H1 (cell line): ENCODE results near the gene KIF1B. TPM values are rescaled to one million over a fixed set of nuclear protein-coding genes. Genes with fewer than 3 reads are reported as not detected.
"Not testable (repeated sequence)": the region's sequence is repeated elsewhere in the genome, so short reads cannot be mapped to it uniquely, and the experiment has no call there.

Source experiments
- CTCF ChIA-PET: fragments of 300-600 bp; sonication (Branson Sonifier 250); formaldehyde crosslinking; loops from one replicate; lab custom pipeline; 2021; ENCODE audit not compliant: partially characterized antibody; lab: Charles Lee
- POLR2A ChIA-PET: fragments of 300-600 bp; sonication (Branson Sonifier 250); formaldehyde crosslinking; loops from one replicate; lab custom pipeline; 2021; ENCODE audit warnings: inconsistent platforms; ENCODE audit not compliant: partially characterized antibody; lab: Charles Lee
- DNase-seq, 2 experiments: peaks; one replicate each; pipeline versions ENCODE4 v3.0.0 to v3.0.0-alpha.2; 2010 to 2022; ENCODE audit warnings: low spot score in 2 of 2, low read depth in 1 of 2, mixed read lengths in 1 of 2
- FAIRE-seq: peaks from 2 replicates; lab custom pipeline; 2011; peaks lifted over from hg19 to GRCh38; lab: Jason Lieb, UNC
- H2AFZ ChIP-seq: 2 replicates; pipeline ENCODE4 v1.8.1; 2012; ENCODE audit warnings: low read length, inconsistent platforms
- H2AK5ac ChIP-seq: 2 replicates; pipeline ENCODE4 v1.6.1; 2013; ENCODE audit warnings: low read depth, low read length
- H2BK120ac ChIP-seq: replicated peaks from 2 replicates; pipeline ENCODE3; 2013; ENCODE audit warnings: low read depth, low read length, inconsistent platforms
- H2BK12ac ChIP-seq: 2 replicates; pipeline ENCODE4 v1.6.1; 2013; ENCODE audit warnings: low read depth, low read length
- H2BK15ac ChIP-seq: 2 replicates; pipeline ENCODE4 v1.6.1; 2013; ENCODE audit warnings: low read length
- H2BK20ac ChIP-seq: 2 replicates; pipeline ENCODE4 v1.6.1; 2013; ENCODE audit warnings: low read length
- H2BK5ac ChIP-seq: 2 replicates; pipeline ENCODE4 v1.6.1; 2013; ENCODE audit warnings: low read depth, low read length
- H3K14ac ChIP-seq: 2 replicates; pipeline ENCODE4 v1.6.1; 2013; ENCODE audit warnings: inconsistent platforms; ENCODE audit not compliant: insufficient read length
- H3K18ac ChIP-seq: 2 replicates; pipeline ENCODE4 v1.6.1; 2013; ENCODE audit warnings: low read length; ENCODE audit errors: extremely low read depth
- H3K23ac ChIP-seq: 2 replicates; pipeline ENCODE4 v1.6.1; 2013; ENCODE audit warnings: inconsistent platforms; ENCODE audit not compliant: insufficient read length
- H3K23me2 ChIP-seq: 2 replicates; pipeline ENCODE4 v1.6.1; 2013; ENCODE audit warnings: low read depth, low read length
- H3K27ac ChIP-seq: 2 replicates; pipeline ENCODE4 v1.6.1; 2011; ENCODE audit warnings: low read depth, low read length, inconsistent platforms
- H3K27me3 ChIP-seq, 4 experiments: replicated peaks in 1 of 4; 1 replicate in 1 of 4; 2 replicates in 3 of 4; pipeline versions ENCODE4 v1.6.1 to v1.8.1; 2011 to 2013; ENCODE audit warnings: low read length in 3 of 4, mild to moderate bottlenecking in 3 of 4, inconsistent platforms in 2 of 4, mixed read lengths in 2 of 4, moderate library complexity in 1 of 4; ENCODE audit not compliant: control insufficient read depth in 3 of 4, insufficient read depth in 3 of 4; ENCODE audit errors: extremely low read depth in 1 of 4
- H3K36me3 ChIP-seq, 4 experiments: 2 replicates each; pipeline versions ENCODE4 v1.6.1 to v1.8.1; 2011 to 2013; ENCODE audit warnings: mild to moderate bottlenecking in 4 of 4, low read length in 3 of 4, moderate library complexity in 2 of 4, control low read depth in 1 of 4, inconsistent platforms in 1 of 4; ENCODE audit not compliant: insufficient read depth in 4 of 4, control insufficient read depth in 2 of 4
- H3K4ac ChIP-seq: replicated peaks from 2 replicates; pipeline ENCODE3; 2013; ENCODE audit warnings: low read length, low read depth, mixed read lengths, inconsistent platforms; ENCODE audit not compliant: insufficient read length
- H3K4me1 ChIP-seq, 4 experiments: replicated peaks in 1 of 4; 1 replicate in 1 of 4; 2 replicates in 3 of 4; pipeline versions ENCODE4 v1.6.1 to v1.8.1; 2011 to 2013; ENCODE audit warnings: low read length in 3 of 4, inconsistent platforms in 2 of 4, mixed read lengths in 1 of 4; ENCODE audit not compliant: insufficient read depth in 4 of 4, control insufficient read depth in 3 of 4
- H3K4me2 ChIP-seq, 2 experiments: 2 replicates each; pipeline versions ENCODE4 v1.6.1 to v1.8.1; 2011 to 2013; ENCODE audit warnings: low read depth in 2 of 2, low read length in 2 of 2, control low read depth in 1 of 2, inconsistent platforms in 1 of 2, mild to moderate bottlenecking in 1 of 2; ENCODE audit not compliant: insufficient read depth in 1 of 2
- H3K4me3 ChIP-seq, 4 experiments: fragments of 200-600, 300-600 bp in 1 of 4; sonication (generic), shearing (Covaris generic), sonication (Bioruptor Twin) in 1 of 4; 2 replicates each; pipeline versions ENCODE4 v1.5.1 to v1.8.1; 2011 to 2016; ENCODE audit warnings: low read length in 4 of 4, low read depth in 3 of 4, control low read depth in 2 of 4, inconsistent platforms in 2 of 4, mild to moderate bottlenecking in 2 of 4, mixed read lengths in 1 of 4, moderate library complexity in 1 of 4; ENCODE audit not compliant: insufficient read depth in 2 of 4; ENCODE audit errors: extremely low read depth in 1 of 4
- H3K56ac ChIP-seq: replicated peaks from 2 replicates; pipeline ENCODE3; 2013; ENCODE audit warnings: low read depth, mild to moderate bottlenecking, mixed read lengths, low read length, inconsistent platforms; ENCODE audit not compliant: insufficient read length
- H3K79me1 ChIP-seq: 2 replicates; pipeline ENCODE4 v1.6.1; 2013; ENCODE audit warnings: low read depth, low read length, control low read depth
- H3K79me2 ChIP-seq, 2 experiments: 2 replicates each; pipeline versions ENCODE4 v1.6.1 to v1.8.1; 2012 to 2013; ENCODE audit warnings: low read length in 2 of 2, mild to moderate bottlenecking in 2 of 2, inconsistent platforms in 1 of 2; ENCODE audit not compliant: insufficient read depth in 2 of 2, control insufficient read depth in 1 of 2
- H3K9ac ChIP-seq, 4 experiments: replicated peaks in 1 of 4; 1 replicate in 1 of 4; 2 replicates in 3 of 4; pipeline versions ENCODE4 v1.6.1 to v1.8.1; 2011 to 2013; ENCODE audit warnings: low read depth in 3 of 4, low read length in 3 of 4, control low read depth in 2 of 4, mild to moderate bottlenecking in 2 of 4, moderate library complexity in 2 of 4, inconsistent platforms in 1 of 4; ENCODE audit errors: extremely low read depth in 1 of 4
- H3K9me3 ChIP-seq, 2 experiments: 2 replicates each; pipeline versions ENCODE4 v1.6.1 to v1.8.1; 2012 to 2013; ENCODE audit warnings: mild to moderate bottlenecking in 2 of 2, moderate library complexity in 2 of 2, control low read depth in 1 of 2, inconsistent platforms in 1 of 2, low read depth in 1 of 2, low read length in 1 of 2, mixed read lengths in 1 of 2; ENCODE audit not compliant: insufficient read depth in 2 of 2
- H4K20me1 ChIP-seq, 2 experiments: replicated peaks in 1 of 2; 2 replicates each; pipeline versions ENCODE3 to v1.8.1; 2011 to 2013; ENCODE audit warnings: inconsistent platforms in 2 of 2, low read length in 2 of 2, mild to moderate bottlenecking in 1 of 2; ENCODE audit not compliant: insufficient read depth in 2 of 2, control insufficient read depth in 1 of 2
- H4K5ac ChIP-seq: 2 replicates; pipeline ENCODE4 v1.6.1; 2013; ENCODE audit warnings: low read length, low read depth, mixed read lengths, inconsistent platforms; ENCODE audit not compliant: insufficient read length
- H4K8ac ChIP-seq: 2 replicates; pipeline ENCODE4 v1.8.0; 2013; ENCODE audit warnings: mild to moderate bottlenecking, moderate library complexity, low read length, inconsistent platforms; ENCODE audit not compliant: insufficient read depth; ENCODE audit errors: extremely low read depth
- H4K91ac ChIP-seq: replicated peaks from 2 replicates; pipeline ENCODE3; 2013; ENCODE audit warnings: low read length, mixed read lengths, inconsistent platforms; ENCODE audit not compliant: insufficient read length
- WGBS, 2 experiments: shearing (Covaris generic) in 1 of 2; methylation state at CpG; one replicate each; pipeline versions ENCODE4 v1.1.6 to v1.1.7; 2013 to 2015; ENCODE audit warnings: low lambda C conversion rate in 2 of 2, mixed read lengths in 2 of 2, inconsistent platforms in 1 of 2, low coverage in 1 of 2, missing lambda C conversion rate in 1 of 2; ENCODE audit not compliant: insufficient replicate concordance in 2 of 2, insufficient coverage in 1 of 2, insufficient read length in 1 of 2; ENCODE audit errors: extremely low coverage in 1 of 2, missing lambda C conversion rate in 1 of 2; 5-methylcytosine and 5-hydroxymethylcytosine counted together
- polyA plus RNA-seq, 7 experiments: library from polyadenylated mRNA; depleted of rRNA in 3 of 7; stranded (reverse) in 5 of 7; unstranded in 2 of 7; fragments of >200 nt in 5 of 7; fragments of 200-250 nt in 2 of 7; gene quantifications; 1 replicate in 5 of 7; 2 replicates in 1 of 7; 4 replicates in 1 of 7; pipeline versions ENCODE4 v1.2.1 to v1.2.3, GENCODE V29; 2011 to 2013; ENCODE audit warnings: missing spikeins in 2 of 7, mixed read lengths in 2 of 7
- total RNA-seq: library from RNA; stranded (reverse); fragmentation: NEBNext Ultra II Directional; extraction: Animal tissue kit (Norgen Biotek cat#: 25700); gene quantifications from 2 replicates; pipeline ENCODE4 v1.2.1, GENCODE V29; 2021

Gene KIF1B
- total and polyA plus RNA-seq, 2 of the 8 experiments (the other 6 are each of a cell fraction or from before 2014, with no cell fraction given), result 39.1 to 74.2 TPM

GRCh38 chr1:10251325-10252108, 41.1 kb downstream of the KIF1B start:
- H3K4me1 ChIP-seq, H2BK5ac ChIP-seq, H3K79me1 ChIP-seq, DNase-seq, FAIRE-seq, H2BK12ac ChIP-seq, H4K5ac ChIP-seq, H4K91ac ChIP-seq, H2BK20ac ChIP-seq, H3K9ac ChIP-seq, H3K9me3 ChIP-seq, H3K14ac ChIP-seq, H3K23ac ChIP-seq, H4K8ac ChIP-seq, H3K36me3 ChIP-seq, H3K18ac ChIP-seq, H2BK15ac ChIP-seq, H4K20me1 ChIP-seq, H2AK5ac ChIP-seq, H3K27ac ChIP-seq, H3K56ac ChIP-seq, H3K27me3 ChIP-seq, H3K4me3 ChIP-seq, H2AFZ ChIP-seq, H2BK120ac ChIP-seq, H3K23me2 ChIP-seq, H3K4ac ChIP-seq, H3K4me2 ChIP-seq: not testable (repeated sequence)
- 90% methylated on average over 9 of the region's 9 CpGs; no CpG with 5 or more reads in 1 of the 2 experiments for WGBS, 2 experiments
- peaks cover 11 to 75% of the 10 kb centered on the region in 2 experiments for H3K79me2 ChIP-seq
- ChIA-PET POLR2A (interaction anchor here (1.0 kb wide), 1 partner anchor 11 kb away, joined by 3 read pairs; no protein-coding TSS in a partner anchor), CTCF (interaction anchor here (0.6 to 1.1 kb wide), 2 partner anchors 23 to 41 kb away, joined by 3 to 5 read pairs; partner anchors contain the start of gene KIF1B)
